ENCODE results near the gene SOX10.

Gene SOX10

GRCh38 chr22:37983860-37984791 lies at the start of gene SOX10:
TSS of gene SOX10 (minus strand) at chr22:37984555. CDS start at chr22:37983784, 771 bp downstream.
- no peak for DNase-seq (ENCODE audit: low spot score)

GRCh38 chr22:38033522-38034277 lies 49.3 kb upstream of the SOX10 start:
- no peak for DNase-seq (ENCODE audit: low spot score)

- no peak for DNase-seq (ENCODE audit: low spot score)
Measured at GRCh38 chr22:38032681-38033521, 48.5 kb upstream of the SOX10 start.

GRCh38 chr22:38031491-38031890 lies 47.1 kb upstream of the SOX10 start:
- DNase-seq (ENCODE audit: low spot score), result no peak

- DNase-seq (ENCODE audit: low spot score), result no peak
Measured at GRCh38 chr22:38030311-38031133, 46.2 kb upstream of the SOX10 start.

GRCh38 chr22:38029901-38030300 lies 45.5 kb upstream of the SOX10 start:
- DNase-seq (ENCODE audit: low spot score), result no peak

- no peak for DNase-seq (ENCODE audit: low spot score)
Measured at GRCh38 chr22:38029370-38029769, 45.0 kb upstream of the SOX10 start.

GRCh38 chr22:38028344-38029130 lies 44.2 kb upstream of the SOX10 start:
- no peak for DNase-seq (ENCODE audit: low spot score)

- no peak for DNase-seq (ENCODE audit: low spot score)
Measured at GRCh38 chr22:38027487-38027886, 43.1 kb upstream of the SOX10 start.

GRCh38 chr22:38026130-38027111 lies 42.1 kb upstream of the SOX10 start:
- DNase-seq (ENCODE audit: low spot score), result no peak

GRCh38 chr22:38025514-38025913 lies 41.2 kb upstream of the SOX10 start:
- DNase-seq (ENCODE audit: low spot score), result no peak

GRCh38 chr22:38023045-38023444 lies 38.7 kb upstream of the SOX10 start:
- no peak for DNase-seq (ENCODE audit: low spot score)

GRCh38 chr22:38021206-38021605 lies 36.9 kb upstream of the SOX10 start:
- DNase-seq (ENCODE audit: low spot score), result no peak

GRCh38 chr22:38018938-38019827 lies 34.8 kb upstream of the SOX10 start:
- DNase-seq (ENCODE audit: low spot score), result no peak

- no peak for DNase-seq (ENCODE audit: low spot score)
Measured at GRCh38 chr22:38017939-38018885, 33.9 kb upstream of the SOX10 start.

GRCh38 chr22:38017272-38017920 lies 33.0 kb upstream of the SOX10 start:
- DNase-seq (ENCODE audit: low spot score), result no peak
